Transverse colon (tissue), 4 donors: ENCODE results near the gene TPST2.

Experiments used
- POLR2A ChIP-seq: fragments of 450-650 bp; IDR thresholded peaks from one replicate; pipeline ENCODE4 v1.6.1; 2016; ENCODE audit warnings: antibody characterized with exemption, mild to moderate bottlenecking, moderate library complexity
- POLR2AphosphoS5 ChIP-seq, 3 donors: sonication (generic); formaldehyde crosslinking; IDR thresholded peaks; one replicate each; pipeline ENCODE4 v1.6.1; 2016; ENCODE audit warnings: antibody characterized with exemption in 3 of 3
- TF ChIP-seq, protein P1 (sequence below), 5 experiments: fragments of 200-600 bp in 3 of 5; fragments of 450-650 bp in 2 of 5; sonication (generic) in 3 of 5; IDR thresholded peaks; 1 replicate in 2 of 5; 2 replicates in 3 of 5; pipeline ENCODE4 v1.5.1; 2016 to 2017; ENCODE audit warnings: antibody characterized with exemption in 5 of 5, inconsistent platforms in 3 of 5, mild to moderate bottlenecking in 2 of 5, moderate library complexity in 1 of 5

DNA sequence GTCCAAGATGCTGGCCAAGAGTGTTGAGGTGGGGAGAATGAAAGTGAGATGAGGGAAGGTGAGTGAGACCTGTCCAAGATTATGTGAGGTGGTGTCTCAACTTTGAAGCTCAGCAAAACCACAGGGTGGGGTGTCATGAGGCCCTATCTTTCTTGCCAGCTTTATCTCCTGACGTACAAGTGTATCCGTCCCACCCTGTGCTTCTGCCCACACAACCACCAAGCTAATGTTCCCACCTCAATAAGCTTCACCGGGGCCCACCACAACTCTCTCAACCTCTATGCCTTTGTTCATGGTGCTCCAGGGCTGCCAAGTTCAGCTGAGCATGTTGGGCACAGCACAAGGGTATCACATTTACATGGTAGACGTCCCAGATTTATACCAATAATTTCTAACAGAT, 7.1 kb upstream of the TPST2 start:
- TF ChIP-seq POLR2A = no peak
- TF ChIP-seq, protein P1, sequence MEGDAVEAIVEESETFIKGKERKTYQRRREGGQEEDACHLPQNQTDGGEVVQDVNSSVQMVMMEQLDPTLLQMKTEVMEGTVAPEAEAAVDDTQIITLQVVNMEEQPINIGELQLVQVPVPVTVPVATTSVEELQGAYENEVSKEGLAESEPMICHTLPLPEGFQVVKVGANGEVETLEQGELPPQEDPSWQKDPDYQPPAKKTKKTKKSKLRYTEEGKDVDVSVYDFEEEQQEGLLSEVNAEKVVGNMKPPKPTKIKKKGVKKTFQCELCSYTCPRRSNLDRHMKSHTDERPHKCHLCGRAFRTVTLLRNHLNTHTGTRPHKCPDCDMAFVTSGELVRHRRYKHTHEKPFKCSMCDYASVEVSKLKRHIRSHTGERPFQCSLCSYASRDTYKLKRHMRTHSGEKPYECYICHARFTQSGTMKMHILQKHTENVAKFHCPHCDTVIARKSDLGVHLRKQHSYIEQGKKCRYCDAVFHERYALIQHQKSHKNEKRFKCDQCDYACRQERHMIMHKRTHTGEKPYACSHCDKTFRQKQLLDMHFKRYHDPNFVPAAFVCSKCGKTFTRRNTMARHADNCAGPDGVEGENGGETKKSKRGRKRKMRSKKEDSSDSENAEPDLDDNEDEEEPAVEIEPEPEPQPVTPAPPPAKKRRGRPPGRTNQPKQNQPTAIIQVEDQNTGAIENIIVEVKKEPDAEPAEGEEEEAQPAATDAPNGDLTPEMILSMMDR (IDR thresholded peaks at IDR 0.05) = no peak
- no peak for TF ChIP-seq POLR2AphosphoS5 (IDR thresholded peaks at IDR 0.05)
